ENCODE data around the gene ENTREP1. TPM values are rescaled to one million over a fixed set of nuclear protein-coding genes. Genes with fewer than 3 reads are reported as not detected.

ENTREP1 gene
- total RNA-seq, 1 donor from 2014 or later: 3.1 TPM

DNA sequence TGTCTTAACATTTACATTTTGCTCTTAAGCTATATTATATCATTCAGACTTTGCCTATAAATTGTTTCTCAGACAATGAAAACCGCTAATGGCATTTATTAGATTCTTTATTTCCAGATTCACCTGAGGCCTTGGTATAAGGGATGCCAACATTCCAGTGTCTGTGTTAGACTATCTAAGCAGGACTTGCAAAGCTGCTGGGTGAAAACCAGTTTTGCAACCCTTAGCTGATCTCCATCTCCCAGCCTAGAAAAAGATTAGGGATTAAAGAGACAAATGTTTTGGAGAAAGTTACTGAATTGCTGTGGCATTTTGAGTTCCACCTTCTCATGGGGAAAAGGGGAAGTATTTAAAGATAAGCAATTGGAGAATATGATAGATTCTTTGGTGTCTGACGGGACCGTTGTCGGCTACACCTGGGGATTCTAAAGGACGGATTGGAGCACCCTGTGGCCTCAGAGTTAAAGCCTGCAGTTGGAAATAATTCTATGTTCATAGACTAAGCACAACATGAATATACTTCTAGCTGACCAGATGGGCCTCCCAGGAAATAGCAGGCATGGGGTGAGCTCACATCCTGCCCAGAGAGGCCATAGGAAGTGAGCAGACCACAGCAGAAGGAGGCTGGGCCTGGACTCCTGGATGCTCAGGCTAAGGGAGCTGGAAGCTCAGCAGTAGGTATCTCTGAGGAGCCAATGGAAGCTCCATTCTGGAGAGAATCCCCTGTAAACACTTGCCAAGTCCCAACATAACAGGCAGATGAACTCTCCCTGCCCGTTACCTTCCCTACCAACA lies 21.8 kb downstream of the ENTREP1 start:
- Histone ChIP-seq H3K4me3 (ENCODE audit: low read depth, low read length) (no peak overlapping the region), H3K27me3 (ENCODE audit: control insufficient read depth, insufficient read depth, low read length) (no peaks in the 10 kb centered on the region), H3K36me3 (ENCODE audit: control insufficient read depth, insufficient read depth, low read length) (no peaks in the 10 kb centered on the region)
- DNase-seq (ENCODE audit: low read depth): no peak
- TF ChIP-seq, protein P1, sequence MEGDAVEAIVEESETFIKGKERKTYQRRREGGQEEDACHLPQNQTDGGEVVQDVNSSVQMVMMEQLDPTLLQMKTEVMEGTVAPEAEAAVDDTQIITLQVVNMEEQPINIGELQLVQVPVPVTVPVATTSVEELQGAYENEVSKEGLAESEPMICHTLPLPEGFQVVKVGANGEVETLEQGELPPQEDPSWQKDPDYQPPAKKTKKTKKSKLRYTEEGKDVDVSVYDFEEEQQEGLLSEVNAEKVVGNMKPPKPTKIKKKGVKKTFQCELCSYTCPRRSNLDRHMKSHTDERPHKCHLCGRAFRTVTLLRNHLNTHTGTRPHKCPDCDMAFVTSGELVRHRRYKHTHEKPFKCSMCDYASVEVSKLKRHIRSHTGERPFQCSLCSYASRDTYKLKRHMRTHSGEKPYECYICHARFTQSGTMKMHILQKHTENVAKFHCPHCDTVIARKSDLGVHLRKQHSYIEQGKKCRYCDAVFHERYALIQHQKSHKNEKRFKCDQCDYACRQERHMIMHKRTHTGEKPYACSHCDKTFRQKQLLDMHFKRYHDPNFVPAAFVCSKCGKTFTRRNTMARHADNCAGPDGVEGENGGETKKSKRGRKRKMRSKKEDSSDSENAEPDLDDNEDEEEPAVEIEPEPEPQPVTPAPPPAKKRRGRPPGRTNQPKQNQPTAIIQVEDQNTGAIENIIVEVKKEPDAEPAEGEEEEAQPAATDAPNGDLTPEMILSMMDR (IDR thresholded peaks at IDR 0.05; ENCODE audit: insufficient read depth, low read length, poor library complexity, severe bottlenecking): no peak

DNA sequence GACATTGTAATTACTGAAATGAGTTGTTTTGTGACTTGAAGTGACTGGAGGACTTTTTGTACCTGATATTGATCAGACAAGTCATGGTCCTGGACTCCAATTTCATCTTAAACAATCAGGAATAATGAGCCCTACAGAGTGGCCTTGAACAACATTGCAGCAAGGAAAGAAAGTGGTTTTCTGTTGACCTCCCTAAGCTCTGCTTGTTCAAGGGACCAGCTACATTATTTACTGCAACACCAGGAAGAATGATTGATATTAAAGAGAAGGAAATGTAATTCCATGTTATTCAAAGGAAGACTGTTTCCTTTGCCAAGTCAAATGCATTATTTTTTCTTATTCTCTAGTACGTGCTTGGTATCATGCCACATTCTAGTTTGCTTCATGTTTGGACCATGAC lies 22.6 kb downstream of the ENTREP1 start:
- TF ChIP-seq, protein P1 (IDR thresholded peaks at IDR 0.05; ENCODE audit: insufficient read depth, low read length, poor library complexity, severe bottlenecking): no peak
- Histone ChIP-seq H3K36me3 (ENCODE audit: control insufficient read depth, insufficient read depth, low read length) (no peaks in the 10 kb centered on the region), H3K4me3 (ENCODE audit: low read depth, low read length) (no peak overlapping the region), H3K27me3 (ENCODE audit: control insufficient read depth, insufficient read depth, low read length) (no peaks in the 10 kb centered on the region)
- DNase-seq (ENCODE audit: low read depth): no peak

DNA sequence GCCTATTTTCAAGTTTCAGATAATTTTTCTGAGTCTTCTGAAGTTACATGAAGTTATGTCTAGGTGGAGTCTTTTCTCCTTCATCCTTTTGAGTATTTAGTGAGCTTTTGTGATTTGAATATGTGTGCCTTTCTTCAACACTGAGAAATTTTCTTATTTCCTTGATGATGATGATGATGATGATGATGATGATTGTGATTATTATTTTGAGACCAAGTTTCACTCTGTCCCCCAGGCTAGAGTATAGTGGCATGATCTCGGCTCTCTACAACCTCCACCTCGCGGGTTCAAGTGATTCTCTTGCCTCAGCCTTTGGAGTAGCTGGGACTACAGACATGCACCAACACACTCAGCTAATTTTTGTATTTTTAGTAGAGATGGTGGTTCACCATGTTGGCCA lies 26.2 kb downstream of the ENTREP1 start:
- TF ChIP-seq, protein P1 (IDR thresholded peaks at IDR 0.05; ENCODE audit: insufficient read depth, low read length, poor library complexity, severe bottlenecking): no peak

DNA sequence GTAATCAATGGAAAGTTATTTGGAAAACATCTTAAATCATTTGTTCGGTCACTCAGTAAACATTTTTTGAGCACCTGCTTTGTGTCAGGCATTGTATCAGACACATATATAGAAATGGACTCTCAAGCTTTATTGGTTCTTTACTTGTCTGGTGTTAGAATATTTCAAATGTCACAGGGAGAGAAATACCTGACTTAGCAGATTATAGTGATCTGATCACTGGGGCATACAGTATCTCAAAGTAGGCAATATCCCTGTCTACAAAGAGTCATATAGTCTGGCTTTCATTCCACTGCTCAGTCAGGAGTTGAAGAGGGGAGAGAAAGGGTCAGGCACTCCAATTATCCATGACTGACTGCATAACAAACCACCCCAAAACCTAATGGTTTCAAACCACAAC lies 30.2 kb downstream of the ENTREP1 start:
- no peak for DNase-seq (ENCODE audit: low read depth)
- Histone ChIP-seq H3K36me3 (ENCODE audit: control insufficient read depth, insufficient read depth, low read length) (no peaks in the 10 kb centered on the region), H3K27me3 (ENCODE audit: control insufficient read depth, insufficient read depth, low read length) (no peaks in the 10 kb centered on the region), H3K4me3 (ENCODE audit: low read depth, low read length) (no peak overlapping the region)
- TF ChIP-seq, protein P1 (IDR thresholded peaks at IDR 0.05; ENCODE audit: insufficient read depth, low read length, poor library complexity, severe bottlenecking): no peak

More for the DNA sequence above, 26.2 kb downstream of the ENTREP1 start:
- Histone ChIP-seq H3K27me3 (ENCODE audit: control insufficient read depth, insufficient read depth, low read length) (no peaks in the 10 kb centered on the region), H3K36me3 (ENCODE audit: control insufficient read depth, insufficient read depth, low read length) (no peaks in the 10 kb centered on the region), H3K4me3 (ENCODE audit: low read depth, low read length) (no peak overlapping the region)
- DNase-seq (ENCODE audit: low read depth): no peak

DNA sequence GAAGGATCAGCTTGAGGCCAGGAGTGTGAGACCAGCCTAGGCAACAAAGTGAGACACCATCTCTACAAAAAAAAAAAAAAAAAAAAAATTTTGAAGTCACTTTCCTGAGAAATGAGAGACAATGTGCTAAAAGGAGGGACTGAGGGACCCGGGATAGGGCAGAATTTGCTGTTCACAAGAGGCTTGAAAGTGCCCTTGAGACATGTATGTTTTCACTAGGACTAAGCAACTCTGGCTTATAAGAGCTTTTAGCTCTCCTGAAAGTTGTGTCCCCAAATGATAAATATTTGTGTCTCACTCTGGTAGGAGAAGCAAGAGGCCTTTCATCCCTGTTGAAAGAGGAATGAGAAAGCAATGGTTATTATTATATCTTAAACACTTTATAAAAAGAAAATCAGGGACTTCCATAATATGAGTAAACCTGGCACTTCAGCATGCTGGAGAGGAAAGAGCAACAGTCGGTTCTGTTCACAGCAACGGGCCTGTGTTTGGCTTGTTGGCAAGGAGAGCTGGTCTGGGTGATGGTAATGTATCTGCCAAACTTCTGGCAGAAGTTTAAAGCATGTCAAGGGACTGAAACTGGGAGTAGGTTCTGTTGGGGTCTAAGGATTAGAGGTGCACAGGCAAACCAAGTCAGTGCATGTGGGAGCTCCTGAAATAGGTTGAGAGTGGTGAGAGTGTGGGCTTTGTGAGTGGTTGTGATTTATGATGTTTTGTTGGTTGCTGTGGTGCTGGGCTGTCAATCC lies 32.2 kb downstream of the ENTREP1 start:
- no peak for DNase-seq (ENCODE audit: low read depth)

More for the DNA sequence above, 32.2 kb downstream of the ENTREP1 start:
- no peaks in the 10 kb centered on the region for H3K36me3 ChIP-seq (ENCODE audit: control insufficient read depth, insufficient read depth, low read length)
- no peaks in the 10 kb centered on the region for H3K27me3 ChIP-seq (ENCODE audit: control insufficient read depth, insufficient read depth, low read length)
- no peak overlapping the region for H3K4me3 ChIP-seq (ENCODE audit: low read depth, low read length)
- TF ChIP-seq, protein P1 (IDR thresholded peaks at IDR 0.05; ENCODE audit: insufficient read depth, low read length, poor library complexity, severe bottlenecking): no peak

Measured in kidney epithelial cell (primary cell).